Articular chondrocyte of knee joint (primary cell): ENCODE results near the gene ZNF30. TPM values are rescaled to one million over a fixed set of nuclear protein-coding genes. Genes with fewer than 3 reads are reported as not detected.

Source experiments
- total RNA-seq: library from RNA; depleted of rRNA; stranded (reverse); fragments of >200 nt; gene quantifications from 2 replicates; pipeline ENCODE4 v1.2.3, GENCODE V29; 2012

Gene ZNF30
- total RNA-seq = 3.7 and 4.5 TPM in 2 replicates

GRCh38 chr19:34926685-34927375, at the start of gene ZNF30:
TSS of gene ZNF30 (plus strand) at chr19:34926903. CDS start at chr19:34929948, 3,045 bp downstream.

DNA sequence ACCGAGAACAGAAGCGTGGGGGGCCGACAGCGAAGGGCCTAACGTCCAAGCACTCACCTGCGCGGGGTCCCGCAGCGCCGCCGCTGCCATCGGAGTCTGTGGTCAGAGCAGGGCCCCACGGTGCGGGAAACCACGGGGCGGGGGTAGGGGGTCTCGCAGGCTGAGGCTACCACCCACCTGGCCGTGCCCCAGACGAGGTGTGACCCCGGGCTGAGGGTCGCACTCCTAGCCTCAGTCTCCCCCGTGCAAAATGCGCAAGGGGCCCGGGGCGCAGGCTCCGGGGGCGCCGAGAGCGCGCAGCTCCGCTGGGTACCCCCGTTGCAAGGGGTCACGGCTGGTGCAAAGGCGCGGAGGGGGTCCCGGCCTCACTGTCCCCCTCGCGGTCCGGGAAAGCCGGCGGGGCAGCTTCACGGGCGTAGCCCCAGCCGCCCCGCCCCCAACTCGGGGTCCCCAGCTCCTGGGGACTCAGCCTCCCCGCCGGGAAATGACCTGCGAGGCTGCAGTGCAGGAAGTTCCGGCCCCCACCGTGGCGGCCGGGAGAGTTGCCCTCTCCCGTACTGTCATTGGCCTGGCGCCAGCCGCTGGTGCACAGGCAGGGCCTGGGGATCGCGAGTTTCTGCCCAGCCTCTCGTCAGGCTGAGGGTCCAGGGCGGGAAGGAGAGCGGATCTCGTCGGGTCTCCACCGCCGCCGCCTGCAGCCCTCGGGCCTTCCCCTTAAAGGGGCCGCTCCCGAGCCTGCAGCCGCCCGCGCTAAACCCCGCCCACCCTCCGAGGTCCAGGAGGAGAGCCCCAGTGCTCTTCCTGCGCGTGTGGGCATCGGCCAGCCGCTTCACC, 37.1 kb downstream of the ZNF30 start, which contains the start of gene ZNF792:
Gene ZNF792 (minus strand): TSS at position 657 of the 834 bp plus-strand sequence. CDS start 567 bp downstream, at position 90.

Other genes starting within 250 kb of the ZNF30 start
- gene SCGB2B2, start 249.7 kb upstream of the ZNF30 start, total RNA-seq = 0.43 and 0.52 TPM in 2 replicates
- 26.1 and 31.2 TPM in 2 replicates for gene ZNF302, start 249.2 kb upstream of the ZNF30 start, total RNA-seq
- 19.5 and 30.4 TPM in 2 replicates for gene ZNF181, start 192.7 kb upstream of the ZNF30 start, total RNA-seq
- 5.1 and 5.5 TPM in 2 replicates for gene ZNF599, start 153.7 kb upstream of the ZNF30 start, total RNA-seq
- 5.1 and 5.5 TPM in 2 replicates for gene ZNF792, start 37.3 kb downstream of the ZNF30 start, total RNA-seq
- 23.9 and 27.3 TPM in 2 replicates for gene GRAMD1A, start 73.4 kb downstream of the ZNF30 start, total RNA-seq
- gene SCN1B, start 103.6 kb downstream of the ZNF30 start, total RNA-seq = 17.2 and 17.6 TPM in 2 replicates
- 0.32 and 0.39 TPM in 2 replicates for gene HPN, start 114.8 kb downstream of the ZNF30 start, total RNA-seq
- gene FXYD3, start 188.9 kb downstream of the ZNF30 start, total RNA-seq = not detected in 2 replicates
- not detected in 2 replicates for gene LGI4, start 208.2 kb downstream of the ZNF30 start, total RNA-seq
- 0.32 and 0.52 TPM in 2 replicates for gene FXYD1, start 211.9 kb downstream of the ZNF30 start, total RNA-seq
- gene FXYD7, start 216.4 kb downstream of the ZNF30 start, total RNA-seq = not detected in 2 replicates
- gene FXYD5, start 227.8 kb downstream of the ZNF30 start, total RNA-seq = 46.0 and 64.4 TPM in 2 replicates